Measurements from ENCODE around the gene RBM19.

The RBM19 gene

GRCh38 chr12:113900716-113901115 lies 65.4 kb downstream of the RBM19 start:
- no peak for ATAC-seq

- no peak for ATAC-seq
Measured at GRCh38 chr12:113899561-113900471, 66.3 kb downstream of the RBM19 start.

GRCh38 chr12:113899042-113899560 lies 67.0 kb downstream of the RBM19 start:
- ATAC-seq = no peak

GRCh38 chr12:113898466-113898865 lies 67.7 kb downstream of the RBM19 start:
- no peak for ATAC-seq

- ATAC-seq = no peak
Measured at GRCh38 chr12:113897406-113897805, 68.7 kb downstream of the RBM19 start.

- no peak for ATAC-seq
Measured at GRCh38 chr12:113896841-113897240, 69.3 kb downstream of the RBM19 start.

GRCh38 chr12:113896194-113896593 lies 69.9 kb downstream of the RBM19 start:
- ATAC-seq = no peak

GRCh38 chr12:113895176-113895575 lies 70.9 kb downstream of the RBM19 start:
- no peak for ATAC-seq

GRCh38 chr12:113894697-113895096 lies 71.4 kb downstream of the RBM19 start:
- no peak for ATAC-seq

GRCh38 chr12:113893221-113893620 lies 72.9 kb downstream of the RBM19 start:
- ATAC-seq = no peak

GRCh38 chr12:113892556-113892955 lies 73.6 kb downstream of the RBM19 start:
- no peak for ATAC-seq

GRCh38 chr12:113891739-113892520 lies 74.2 kb downstream of the RBM19 start:
- peak; percentile 68 to 72 for ATAC-seq

- no peak for ATAC-seq
Measured at GRCh38 chr12:113891167-113891692, 74.9 kb downstream of the RBM19 start.

GRCh38 chr12:113889891-113890581 lies 76.1 kb downstream of the RBM19 start:
- no peak for ATAC-seq

GRCh38 chr12:113889076-113889475 lies 77.0 kb downstream of the RBM19 start:
- no peak for ATAC-seq

- no peak for ATAC-seq
Measured at GRCh38 chr12:113888435-113888834, 77.7 kb downstream of the RBM19 start.

- ATAC-seq = no peak
Measured at GRCh38 chr12:113887906-113888305, 78.2 kb downstream of the RBM19 start.

- ATAC-seq = no peak
Measured at GRCh38 chr12:113886721-113887120, 79.4 kb downstream of the RBM19 start.

GRCh38 chr12:113884392-113884791 lies 81.7 kb downstream of the RBM19 start:
- no peak for ATAC-seq

GRCh38 chr12:113882690-113883089 lies 83.4 kb downstream of the RBM19 start:
- ATAC-seq = no peak

GRCh38 chr12:113880988-113881962 lies 84.8 kb downstream of the RBM19 start:
- no peak for ATAC-seq

Data from activated CD4-positive, CD25-positive, alpha-beta regulatory T cell treated with anti-CD3 and anti-CD28 coated beads, Interleukin-2, amount 50 U/mL, for 24 hours (primary cell).